CD4-positive, alpha-beta T cell (primary cell): ENCODE data around the gene MPRIP. TPM values are rescaled to one million over a fixed set of nuclear protein-coding genes. Genes with fewer than 3 reads are reported as not detected.

Source experiments
- ATAC-seq: fragments of 200-7000 bp; cut with Tn5 transposase; one replicate; pipeline ENCODE4 v1.10.0; 2022; ENCODE audit warnings: mild to moderate bottlenecking; ENCODE audit not compliant: poor library complexity
- CTCF ChIA-PET: fragments of 350-600 bp; sonication (Branson Sonifier 250); formaldehyde crosslinking; loops from one replicate; lab custom pipeline; 2021; ENCODE audit warnings: antibody characterized with exemption, inconsistent platforms; lab: Charles Lee
- POLR2A ChIA-PET: fragments of 350-600 bp; sonication (Branson Sonifier 250); formaldehyde crosslinking; loops from one replicate; lab custom pipeline; 2021; ENCODE audit warnings: antibody characterized with exemption, inconsistent platforms; lab: Charles Lee
- DNase-seq, 14 experiments: peaks; one replicate each; pipeline ENCODE4 v3.0.0-alpha.2; 2013 to 2020; ENCODE audit warnings: mixed read lengths in 2 of 14
- H3K27ac ChIP-seq, 2 donors: one replicate each; pipeline versions ENCODE4 v1.5.1 to v1.7.0; 2013; ENCODE audit warnings: low read length in 2 of 2, low read depth in 1 of 2, mild to moderate bottlenecking in 1 of 2
- H3K27me3 ChIP-seq, 2 experiments: 1 replicate in 1 of 2; 2 replicates in 1 of 2; pipeline versions ENCODE4 v1.6.1 to v1.7.0; 2013; ENCODE audit warnings: low read length in 2 of 2, control low read depth in 1 of 2, mild to moderate bottlenecking in 1 of 2, moderate library complexity in 1 of 2; ENCODE audit not compliant: insufficient read depth in 2 of 2, control insufficient read depth in 1 of 2
- H3K36me3 ChIP-seq: one replicate; pipeline ENCODE4 v1.6.1; 2013; ENCODE audit warnings: low read length, control low read depth; ENCODE audit not compliant: insufficient read depth
- H3K4me1 ChIP-seq: one replicate; pipeline ENCODE4 v1.6.1; 2013; ENCODE audit warnings: low read length, control low read depth; ENCODE audit not compliant: insufficient read depth
- H3K4me3 ChIP-seq: one replicate; pipeline ENCODE4 v1.5.1; 2013; ENCODE audit warnings: mild to moderate bottlenecking, low read length, moderate library complexity
- H3K9me3 ChIP-seq, 2 experiments: 1 replicate in 1 of 2; 2 replicates in 1 of 2; pipeline versions ENCODE4 v1.6.1 to v1.7.0; 2013; ENCODE audit warnings: low read length in 2 of 2, mild to moderate bottlenecking in 2 of 2, control low read depth in 1 of 2, moderate library complexity in 1 of 2; ENCODE audit not compliant: control insufficient read depth in 1 of 2, insufficient read depth in 1 of 2
- H3K27ac Mint-ChIP-seq: one replicate; pipeline ENCODE4 v1.8.0; 2020; ENCODE audit warnings: mixed read lengths
- H3K27me3 Mint-ChIP-seq: one replicate; pipeline ENCODE4 v1.8.0; 2021; ENCODE audit warnings: mixed read lengths
- H3K36me3 Mint-ChIP-seq: one replicate; pipeline ENCODE4 v1.8.0; 2021; ENCODE audit warnings: low read depth, mixed read lengths
- H3K4me1 Mint-ChIP-seq: one replicate; pipeline ENCODE4 v1.8.0; 2021; ENCODE audit warnings: low read depth, mixed read lengths
- H3K4me3 Mint-ChIP-seq: one replicate; pipeline ENCODE4 v1.8.0; 2020; ENCODE audit warnings: mild to moderate bottlenecking, mixed read lengths
- H3K9me3 Mint-ChIP-seq: one replicate; pipeline ENCODE4 v1.8.0; 2020; ENCODE audit warnings: mixed read lengths
- CTCF ChIP-seq: fragments of 200-600 bp; IDR thresholded peaks from one replicate; pipeline ENCODE4 v1.8.0; 2022; ENCODE audit warnings: antibody characterized with exemption, mild to moderate bottlenecking
- intact Hi-C, 2 experiments: fragments of 100-400 bp; cut with DNase I in 1 of 2; cut with micrococcal nuclease in 1 of 2; formaldehyde crosslinking; loops; one replicate each; pipeline versions ENCODE4 v1.15.1 to v1.9.0; 2023 to 2025; cut with DNase I, micrococcal nuclease
- total RNA-seq, 174 experiments: library from RNA in 2 of 174; stranded (reverse) in 2 of 174; gene quantifications; one replicate each; pipeline ENCODE4 v1.2.3 and lab custom pipeline; 2021 to 2026

The MPRIP gene
- total RNA-seq, 2 experiments from 2014 or later: 176 to 188 TPM

GRCh38 chr17:17125136-17126084 is 83.2 kb downstream of the MPRIP start:
- peaks cover 27% of the 10 kb centered on the region for H3K36me3 Mint-ChIP-seq
- peak overlapping the region; percentile 17 to 81 for H3K27ac ChIP-seq
- intact Hi-C loops: no loop called here
- peak overlapping the region; percentile 70 for H3K4me3 Mint-ChIP-seq
- peaks cover 84% of the 10 kb centered on the region for H3K4me1 ChIP-seq
- H3K27me3 Mint-ChIP-seq: no peaks in the 10 kb centered on the region
- peak overlapping the region; percentile 77 for H3K27ac Mint-ChIP-seq
- ATAC-seq (peak; percentile 75), DNase-seq (peak in 7 of 14 experiments; percentile 11 to 79 (median 50))
- H3K9me3 ChIP-seq: no peaks in the 10 kb centered on the region
- no peaks in the 10 kb centered on the region for H3K27me3 ChIP-seq
- POLR2A ChIA-PET: interaction anchor here (1.1 to 1.2 kb wide), 2 partner anchors 18 to 112 kb away, joined by 3 to 4 read pairs; partner anchors contain the start of gene FLCN
- H3K9me3 Mint-ChIP-seq: no peaks in the 10 kb centered on the region
- peaks cover 27% of the 10 kb centered on the region for H3K36me3 ChIP-seq
- CTCF ChIA-PET: interaction anchor here (1.1 kb wide), 1 partner anchor 17 kb away, joined by 3 read pairs; no protein-coding TSS in a partner anchor
- H3K4me1 Mint-ChIP-seq: peaks cover 65% of the 10 kb centered on the region
- peak overlapping the region; percentile 29 for H3K4me3 ChIP-seq
- no peak for TF ChIP-seq CTCF

- Mint-ChIP-seq H3K36me3 (peaks cover 33% of the 10 kb centered on the region), H3K4me3 (peak overlapping the region; percentile 58), H3K27me3 (no peaks in the 10 kb centered on the region), H3K27ac (peak overlapping the region; percentile 77), H3K4me1 (peaks cover 55% of the 10 kb centered on the region), H3K9me3 (no peaks in the 10 kb centered on the region)
- H3K27ac ChIP-seq: peak overlapping the region; percentile 17 to 81
- TF ChIP-seq CTCF: no peak
- intact Hi-C loops: no loop called here
- CTCF ChIA-PET: interaction anchor here (1.1 kb wide), 1 partner anchor 16 kb away, joined by 3 read pairs; no protein-coding TSS in a partner anchor
- DNase-seq: peak in 1 of 14 experiments; percentile 66
- peaks cover 74% of the 10 kb centered on the region for H3K4me1 ChIP-seq
- POLR2A ChIA-PET: interaction anchor here (0.7 to 1.2 kb wide), 3 partner anchors 19 to 111 kb away, joined by 3 to 4 read pairs (median 3); partner anchors contain the start of gene FLCN
- H3K36me3 ChIP-seq: peaks cover 34% of the 10 kb centered on the region
- peak overlapping the region; percentile 29 for H3K4me3 ChIP-seq
- ATAC-seq: peak; percentile 37
- H3K27me3 ChIP-seq: no peaks in the 10 kb centered on the region
- no peaks in the 10 kb centered on the region for H3K9me3 ChIP-seq
These were observed 84.2 kb downstream of the MPRIP start for GRCh38 chr17:17126131-17127110.

- intact Hi-C loops: no loop called here
These were observed 84.9 kb downstream of the MPRIP start for GRCh38 chr17:17127156-17127555.

More at GRCh38 chr17:17127156-17127555, 84.9 kb downstream of the MPRIP start:
- no peaks in the 10 kb centered on the region for H3K9me3 Mint-ChIP-seq
- H3K27ac Mint-ChIP-seq: peak overlapping the region; percentile 77
- H3K4me3 Mint-ChIP-seq: no peak overlapping the region
- Histone ChIP-seq H3K27ac (peak overlapping the region in 1 of 2 donors; percentile 81), H3K4me1 (peaks cover 71% of the 10 kb centered on the region), H3K4me3 (no peak overlapping the region), H3K9me3 (no peaks in the 10 kb centered on the region), H3K27me3 (no peaks in the 10 kb centered on the region), H3K36me3 (peaks cover 42% of the 10 kb centered on the region)
- TF ChIP-seq CTCF: no peak
- peaks cover 48% of the 10 kb centered on the region for H3K4me1 Mint-ChIP-seq
- H3K27me3 Mint-ChIP-seq: no peaks in the 10 kb centered on the region
- ChIA-PET CTCF (no interaction called here), POLR2A (no interaction called here)
- DNase-seq: no peak
- ATAC-seq: no peak
- peaks cover 36% of the 10 kb centered on the region for H3K36me3 Mint-ChIP-seq
